HCT116 (cell line): ENCODE results near the gene FGD5. TPM values are rescaled to one million over a fixed set of nuclear protein-coding genes. Genes with fewer than 3 reads are reported as not detected.

Experiments used
- ATAC-seq: fragments of 200-7000 bp; cut with Tn5 transposase; 2 replicates; pipeline ENCODE4 v1.9.1; 2020; ENCODE audit warnings: mild to moderate bottlenecking, moderate library complexity
- BruUV-seq: library from RNA; stranded (reverse); fragments of 400-500 nt; replicated peaks from 2 replicates; lab custom pipeline; 2021; lab: Mats Ljungman, UMichigan
- CTCF ChIA-PET: fragments of 300-600 bp; sonication (Branson Sonifier 250); formaldehyde crosslinking; loops from one replicate; lab custom pipeline; 2021; ENCODE audit warnings: antibody characterized with exemption; lab: Charles Lee
- POLR2A ChIA-PET: fragments of 300-600, 350-600 bp; sonication (Branson Sonifier 250); formaldehyde crosslinking; loops from one replicate; lab custom pipeline; 2021; ENCODE audit warnings: antibody characterized with exemption; lab: Charles Lee
- RAD21 ChIA-PET, 2 experiments: fragments of 300-600 bp; sonication (Branson Sonifier 250); formaldehyde crosslinking; loops; one replicate each; lab custom pipeline; 2023; ENCODE audit warnings: low total read pairs in 2 of 2; ENCODE audit not compliant: uncharacterized antibody in 2 of 2, unreplicated experiment in 2 of 2, low non-redundant PET in 1 of 2; lab: Charles Lee
- DNase-seq: peaks from one replicate; pipeline ENCODE4 v3.0.0-alpha.2; 2010; ENCODE audit warnings: low read depth, low spot score
- H2AFZ ChIP-seq: fragments of 200-600 bp; shearing (Covaris generic), sonication (generic); 2 replicates; pipeline ENCODE4 v1.6.1; 2017; ENCODE audit warnings: low read depth, mixed run types, mixed read lengths, antibody characterized with exemption, low read length; ENCODE audit not compliant: poor library complexity, severe bottlenecking
- H3K27ac ChIP-seq: 2 replicates; pipeline ENCODE4 v1.5.1; 2012; ENCODE audit warnings: low read depth, low read length
- H3K27me3 ChIP-seq: fragments of 200-600 bp; sonication (generic); 2 replicates; pipeline ENCODE4 v1.6.1; 2016; ENCODE audit warnings: mixed run types, low read length, mixed read lengths; ENCODE audit not compliant: insufficient read depth
- H3K36me3 ChIP-seq, 2 experiments: fragments of 200-500 bp in 1 of 2; fragments of 200-600 bp in 1 of 2; sonication (Bioruptor generic) in 1 of 2; sonication (generic) in 1 of 2; 2 replicates each; pipeline versions ENCODE4 v1.5.1 to v1.6.1; 2014 to 2016; ENCODE audit warnings: low read length in 2 of 2, inconsistent platforms in 1 of 2, mixed read lengths in 1 of 2, mixed run types in 1 of 2; ENCODE audit not compliant: insufficient read depth in 2 of 2, control insufficient read depth in 1 of 2
- H3K4me1 ChIP-seq, 2 experiments: fragments of 200-600 bp in 1 of 2; sonication (generic) in 1 of 2; 2 replicates each; pipeline versions ENCODE4 v1.5.1 to v1.6.1; 2012 to 2017; ENCODE audit warnings: low read length in 2 of 2, inconsistent platforms in 1 of 2, mild to moderate bottlenecking in 1 of 2, mixed read lengths in 1 of 2, mixed run types in 1 of 2, moderate library complexity in 1 of 2; ENCODE audit not compliant: insufficient read depth in 2 of 2, control insufficient read depth in 1 of 2
- H3K4me2 ChIP-seq: fragments of 200-600 bp; sonication (generic); 2 replicates; pipeline ENCODE4 v1.6.1; 2017; ENCODE audit warnings: mixed run types, low read length, mixed read lengths
- H3K4me3 ChIP-seq, 2 experiments: fragments of 200-600 bp in 1 of 2; sonication (generic) in 1 of 2; replicated peaks in 1 of 2; 2 replicates each; pipeline ENCODE4 v1.5.1; 2011 to 2016; ENCODE audit warnings: low read length in 2 of 2, control low read depth in 1 of 2, low read depth in 1 of 2, mild to moderate bottlenecking in 1 of 2, mixed read lengths in 1 of 2, mixed run types in 1 of 2
- H3K79me2 ChIP-seq: fragments of 200-600 bp; sonication (generic); 2 replicates; pipeline ENCODE4 v1.6.1; 2017; ENCODE audit warnings: mild to moderate bottlenecking, mixed run types, low read length, moderate library complexity, mixed read lengths; ENCODE audit not compliant: insufficient read depth
- H3K9ac ChIP-seq: fragments of 200-600 bp; sonication (generic); 2 replicates; pipeline ENCODE4 v1.6.1; 2016; ENCODE audit warnings: low read length, mixed read lengths
- H3K9me2 ChIP-seq: fragments of 200-600 bp; sonication (generic), shearing (Covaris generic); 2 replicates; pipeline ENCODE4 v1.6.1; 2017; ENCODE audit warnings: mixed run types, mild to moderate bottlenecking, moderate library complexity; ENCODE audit not compliant: insufficient read depth
- H3K9me3 ChIP-seq, 2 experiments: fragments of 200-500 bp in 1 of 2; fragments of 200-600 bp in 1 of 2; sonication (Bioruptor generic) in 1 of 2; sonication (generic) in 1 of 2; 2 replicates each; pipeline ENCODE4 v1.6.1; 2014 to 2017; ENCODE audit warnings: low read length in 2 of 2, mixed read lengths in 2 of 2, inconsistent platforms in 1 of 2, low read depth in 1 of 2, mild to moderate bottlenecking in 1 of 2, mixed run types in 1 of 2, moderate library complexity in 1 of 2; ENCODE audit not compliant: control insufficient read depth in 1 of 2, insufficient read depth in 1 of 2
- H4K20me1 ChIP-seq: fragments of 200-600 bp; sonication (generic), shearing (Covaris generic); 2 replicates; pipeline ENCODE4 v1.6.1; 2017; ENCODE audit warnings: mixed run types, mild to moderate bottlenecking, moderate library complexity; ENCODE audit not compliant: insufficient read depth
- EZH2phosphoT487 ChIP-seq: fragments of 200-600 bp; IDR thresholded peaks from 2 replicates; pipeline ENCODE4 v1.6.1; 2018; ENCODE audit warnings: antibody characterized with exemption, borderline replicate concordance
- FOSL1 ChIP-seq: IDR thresholded peaks from 2 replicates; pipeline ENCODE4 v1.6.1; 2012; ENCODE audit warnings: low read depth
- SP1 ChIP-seq: IDR thresholded peaks from 2 replicates; pipeline ENCODE4 v1.6.1; 2012; ENCODE audit warnings: low read depth
- SRF ChIP-seq: IDR thresholded peaks from 2 replicates; pipeline ENCODE4 v1.6.1; 2012; ENCODE audit warnings: low read depth
- ZNF274 ChIP-seq: fragments of 200-500 bp; sonication (Bioruptor generic); IDR thresholded peaks from 2 replicates; pipeline ENCODE4 v1.6.1; 2014; ENCODE audit warnings: mild to moderate bottlenecking, low read depth, low read length, inconsistent platforms
- intact Hi-C: fragments of 100-400 bp; cut with micrococcal nuclease; formaldehyde crosslinking; loops from 2 replicates; pipeline ENCODE4 v1.10.0; 2022
- total RNA-seq: library from RNA; stranded (reverse); gene quantifications from one replicate; pipeline ENCODE4 v1.2.1, GENCODE V29; 2021; ENCODE audit not compliant: unreplicated experiment

Gene FGD5
- total RNA-seq, 1 experiment from 2014 or later = 0.22 TPM

GRCh38 chr3:14826069-14826468, 7.3 kb downstream of the FGD5 start:
- TF ChIP-seq FOSL1 = no peak
- no peak for TF ChIP-seq ZNF274
- no peak for TF ChIP-seq EZH2phosphoT487
- no peak for TF ChIP-seq SP1
- no peak for TF ChIP-seq SRF
- Histone ChIP-seq H2AFZ (no peak overlapping the region), H3K9me3 (no peaks in the 10 kb centered on the region), H3K79me2 (no peaks in the 10 kb centered on the region), H3K9me2 (no peaks in the 10 kb centered on the region), H3K4me2 (no peak overlapping the region), H3K4me3 (no peak overlapping the region), H3K9ac (no peak overlapping the region), H3K27ac (no peak overlapping the region), H3K27me3 (peaks cover 85% of the 10 kb centered on the region), H3K4me1 (no peaks in the 10 kb centered on the region), H4K20me1 (no peaks in the 10 kb centered on the region), H3K36me3 (no peaks in the 10 kb centered on the region)
- ATAC-seq (no peak), DNase-seq (no peak)
- no TSS peak for BruUV-seq
- POLR2A ChIA-PET = no interaction called here
- RAD21 ChIA-PET = no interaction called here
- intact Hi-C loops = no loop called here
- CTCF ChIA-PET = no interaction called here

GRCh38 chr3:14827776-14828175, 9.0 kb downstream of the FGD5 start:
- RAD21 ChIA-PET = no interaction called here
- H3K27ac ChIP-seq = no peak overlapping the region
- H3K9ac ChIP-seq = no peak overlapping the region
- no peak overlapping the region for H2AFZ ChIP-seq
- no peaks in the 10 kb centered on the region for H3K9me3 ChIP-seq
- no peaks in the 10 kb centered on the region for H3K36me3 ChIP-seq
- TF ChIP-seq EZH2phosphoT487 = no peak
- H4K20me1 ChIP-seq = no peaks in the 10 kb centered on the region
- ATAC-seq (no peak), DNase-seq (no peak)
- no peaks in the 10 kb centered on the region for H3K9me2 ChIP-seq
- CTCF ChIA-PET = no interaction called here
- intact Hi-C loops = no loop called here
- no TSS peak for BruUV-seq
- POLR2A ChIA-PET = no interaction called here
- H3K4me3 ChIP-seq = no peak overlapping the region
- H3K79me2 ChIP-seq = no peaks in the 10 kb centered on the region
- H3K4me1 ChIP-seq = no peaks in the 10 kb centered on the region
- peaks cover 90% of the 10 kb centered on the region for H3K27me3 ChIP-seq
- H3K4me2 ChIP-seq = no peak overlapping the region
